GM21515 (cell line): ENCODE measurements around the gene EEFSEC.
A peak's percentile ranks its signal among the peaks of the same experiment; 100 is the strongest.

Experiments used
- ATAC-seq: cut with Tn5 transposase; IDR thresholded peaks from one replicate; pipeline ENCODE4 v1.9.1; 2021; ENCODE audit not compliant: unreplicated experiment

EEFSEC gene

GRCh38 chr3:128153156-128154041 is at the start of gene EEFSEC:
TSS of gene EEFSEC (plus strand) at chr3:128153481. CDS start at chr3:128153508, 27 bp downstream.
- peak; percentile 89 for ATAC-seq

GRCh38 chr3:128107834-128108233 is 45.4 kb upstream of the EEFSEC start:
- ATAC-seq = no peak

GRCh38 chr3:128111147-128111546 is 42.1 kb upstream of the EEFSEC start:
- ATAC-seq = no peak

GRCh38 chr3:128112357-128112968 is 40.8 kb upstream of the EEFSEC start:
- no peak for ATAC-seq

GRCh38 chr3:128113817-128114794 is 39.2 kb upstream of the EEFSEC start:
- ATAC-seq = peak; percentile 73

GRCh38 chr3:128122013-128122412 is 31.3 kb upstream of the EEFSEC start:
- no peak for ATAC-seq

- no peak for ATAC-seq
Observed at GRCh38 chr3:128123156-128123537, 30.1 kb upstream of the EEFSEC start.

GRCh38 chr3:128123538-128124368 is 29.5 kb upstream of the EEFSEC start, which contains the start of gene RUVBL1:
TSS of gene RUVBL1 (minus strand) at chr3:128123812. CDS start at chr3:128123724, 88 bp downstream.
- peak; percentile 98 for ATAC-seq

GRCh38 chr3:128127236-128127635 is 26.0 kb upstream of the EEFSEC start:
- no peak for ATAC-seq

GRCh38 chr3:128128251-128128650 is 25.0 kb upstream of the EEFSEC start:
- ATAC-seq = no peak

- ATAC-seq = no peak
Observed at GRCh38 chr3:128131897-128132646, 21.2 kb upstream of the EEFSEC start.

- ATAC-seq = no peak
Observed at GRCh38 chr3:128133273-128133883, 19.9 kb upstream of the EEFSEC start.

GRCh38 chr3:128143496-128143895 is 9.8 kb upstream of the EEFSEC start:
- no peak for ATAC-seq

- ATAC-seq = no peak
Observed at GRCh38 chr3:128144512-128145187, 8.6 kb upstream of the EEFSEC start.

GRCh38 chr3:128145279-128145678 is 8.0 kb upstream of the EEFSEC start:
- ATAC-seq = no peak

- no peak for ATAC-seq
Observed at GRCh38 chr3:128146201-128146600, 7.1 kb upstream of the EEFSEC start.

GRCh38 chr3:128149650-128150049 is 3.6 kb upstream of the EEFSEC start:
- no peak for ATAC-seq

- ATAC-seq = no peak
Observed at GRCh38 chr3:128151758-128152274, 1.5 kb upstream of the EEFSEC start.
